Hypothalamus (tissue), 51 donors: Measurements from ENCODE around the gene SFPQ.
"Not testable (repeated sequence)": the region's sequence is repeated elsewhere in the genome, so short reads cannot be mapped to it uniquely, and the experiment has no call there.

Source experiments
- DNase-seq, 51 donors: peaks; one replicate each; lab custom pipeline; 2025; lab: John Stamatoyannopoulos, UW

Gene SFPQ

GRCh38 chr1:35145892-35146549, 46.9 kb downstream of the SFPQ start:
- not testable (repeated sequence) for DNase-seq

- DNase-seq = no peak
Measured at GRCh38 chr1:35143737-35144508, 49.0 kb downstream of the SFPQ start.

- DNase-seq = not testable (repeated sequence)
Measured at GRCh38 chr1:35142728-35143127, 50.2 kb downstream of the SFPQ start.

- not testable (repeated sequence) for DNase-seq
Measured at GRCh38 chr1:35142294-35142693, 50.7 kb downstream of the SFPQ start.

GRCh38 chr1:35137590-35137989, 55.4 kb downstream of the SFPQ start:
- not testable (repeated sequence) for DNase-seq

- DNase-seq = no peak
Measured at GRCh38 chr1:35136780-35137179, 56.2 kb downstream of the SFPQ start.
